NCI-H1092 treated with DMSO at 0.1 percent for 48 hours (cell line): ENCODE results near the gene HABP4.
A peak's percentile ranks its signal among the peaks of the same experiment; 100 is the strongest.

Experiments used
- DNase-seq: peaks from one replicate; lab custom pipeline; 2025; lab: John Stamatoyannopoulos, UW

The HABP4 gene

GRCh38 chr9:96436063-96436455 lies 13.9 kb upstream of the HABP4 start:
- DNase-seq: no peak

DNA sequence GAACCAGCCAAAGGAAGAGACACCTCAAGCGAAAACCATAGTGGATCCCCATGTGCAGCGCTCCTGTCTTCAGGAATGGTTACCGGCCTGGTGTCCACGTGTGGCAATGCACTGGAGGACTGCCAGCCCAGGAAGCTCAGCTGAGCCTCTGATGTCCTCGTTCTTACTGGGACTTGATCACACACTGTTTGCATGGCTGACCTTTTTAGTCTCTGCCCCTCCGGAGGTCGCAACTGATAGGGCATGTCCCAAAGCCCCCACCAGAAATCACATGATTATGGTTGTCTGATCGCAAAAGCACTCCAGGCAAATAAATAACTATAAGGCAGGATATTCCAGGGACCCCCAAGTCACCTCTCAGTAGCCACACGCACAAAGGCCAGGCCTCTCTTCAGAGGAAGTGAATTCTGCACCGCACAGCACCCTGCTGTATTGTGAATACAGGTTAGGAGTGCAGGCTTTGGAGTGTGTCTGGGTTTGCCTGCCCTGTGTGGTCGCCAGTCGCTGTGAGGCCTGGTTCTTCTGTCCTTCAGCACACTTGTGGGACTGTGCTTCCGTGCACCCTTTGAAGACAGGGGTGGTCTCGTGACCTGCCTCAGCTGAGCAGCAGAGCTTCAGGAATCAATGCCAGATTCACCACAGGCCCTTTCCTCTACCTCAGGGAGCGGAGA lies 13.4 kb upstream of the HABP4 start:
- no peak for DNase-seq

- no peak for DNase-seq
These were observed 12.5 kb upstream of the HABP4 start for GRCh38 chr9:96437454-96437853.

DNA sequence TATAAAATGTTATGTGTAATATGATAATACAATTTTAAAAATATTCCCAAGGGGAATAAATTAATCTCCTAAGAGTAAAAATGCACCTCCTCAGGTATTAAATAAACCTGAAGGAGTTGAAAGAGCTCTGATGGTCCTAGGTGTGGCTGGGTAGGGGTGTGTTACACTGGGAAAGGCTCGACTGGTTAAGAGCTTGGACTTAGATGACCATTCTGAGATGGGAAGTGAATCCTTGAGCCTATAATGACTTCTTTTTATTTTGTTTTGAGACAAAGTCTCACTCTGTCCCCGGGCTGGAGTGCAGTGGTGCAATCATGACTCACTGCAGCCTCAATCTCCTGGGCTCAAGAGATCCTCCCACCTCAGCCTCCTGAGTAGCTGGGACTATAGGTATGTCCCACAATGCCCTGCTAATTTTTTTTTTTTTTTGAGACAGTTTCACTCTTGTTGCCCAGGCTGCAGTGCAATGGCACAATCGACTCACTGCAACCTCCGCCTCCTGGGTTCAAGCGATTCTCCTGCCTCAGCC lies 9.2 kb upstream of the HABP4 start:
- no peak for DNase-seq

- no peak for DNase-seq
These were observed 8.0 kb upstream of the HABP4 start for GRCh38 chr9:96441798-96442445.

- DNase-seq: no peak
These were observed 7.5 kb upstream of the HABP4 start for GRCh38 chr9:96442491-96442890.

DNA sequence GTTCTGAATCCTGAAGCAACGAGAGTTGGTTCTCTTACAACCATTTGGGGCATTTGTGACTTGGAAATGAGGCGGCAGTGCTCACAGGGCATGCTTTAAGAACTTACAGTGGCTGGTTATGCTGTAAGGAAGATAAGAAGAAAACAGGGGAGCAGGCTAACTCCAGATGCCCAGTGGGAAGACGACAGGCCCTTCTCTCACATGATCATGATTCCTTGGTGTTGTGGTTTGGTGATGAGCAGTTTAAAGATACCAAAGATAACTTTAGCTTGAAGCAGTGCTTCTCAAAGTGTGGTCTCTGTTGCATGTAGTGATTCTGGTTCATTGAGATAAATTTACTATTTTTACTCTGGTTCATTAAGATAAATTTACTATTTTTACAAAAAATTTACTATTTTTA lies 2.6 kb upstream of the HABP4 start:
- DNase-seq: no peak

- DNase-seq: no peak
These were observed 1.3 kb upstream of the HABP4 start for GRCh38 chr9:96448546-96449170.

GRCh38 chr9:96449523-96449844 lies 485 bp upstream of the HABP4 start:
- no peak for DNase-seq

- DNase-seq: peak; percentile 14
These were observed 902 bp downstream of the HABP4 start for GRCh38 chr9:96450613-96451528.

DNA sequence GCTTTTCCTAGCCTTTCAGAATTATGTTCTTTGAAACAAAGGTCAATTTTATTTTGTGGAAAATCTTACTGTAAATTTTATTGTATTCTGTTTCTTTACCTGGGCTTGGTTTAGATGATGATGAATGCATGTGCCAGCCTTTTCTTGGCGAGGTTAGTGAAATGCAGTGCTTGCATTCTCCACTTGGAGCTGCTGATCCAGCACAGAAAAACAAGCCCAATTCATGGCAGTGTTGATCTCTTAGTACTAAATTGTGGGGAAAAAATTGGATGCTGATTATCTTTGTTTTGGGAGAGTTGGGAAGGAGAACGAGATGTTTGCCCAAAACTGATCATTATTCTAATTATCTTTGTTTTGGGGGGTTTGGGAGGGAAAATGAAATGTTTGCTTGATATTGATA lies 3.7 kb downstream of the HABP4 start:
- DNase-seq: no peak

- no peak for DNase-seq
These were observed 7.3 kb downstream of the HABP4 start for GRCh38 chr9:96457266-96457665.

- DNase-seq: no peak
These were observed 8.3 kb downstream of the HABP4 start for GRCh38 chr9:96458226-96458625.

DNA sequence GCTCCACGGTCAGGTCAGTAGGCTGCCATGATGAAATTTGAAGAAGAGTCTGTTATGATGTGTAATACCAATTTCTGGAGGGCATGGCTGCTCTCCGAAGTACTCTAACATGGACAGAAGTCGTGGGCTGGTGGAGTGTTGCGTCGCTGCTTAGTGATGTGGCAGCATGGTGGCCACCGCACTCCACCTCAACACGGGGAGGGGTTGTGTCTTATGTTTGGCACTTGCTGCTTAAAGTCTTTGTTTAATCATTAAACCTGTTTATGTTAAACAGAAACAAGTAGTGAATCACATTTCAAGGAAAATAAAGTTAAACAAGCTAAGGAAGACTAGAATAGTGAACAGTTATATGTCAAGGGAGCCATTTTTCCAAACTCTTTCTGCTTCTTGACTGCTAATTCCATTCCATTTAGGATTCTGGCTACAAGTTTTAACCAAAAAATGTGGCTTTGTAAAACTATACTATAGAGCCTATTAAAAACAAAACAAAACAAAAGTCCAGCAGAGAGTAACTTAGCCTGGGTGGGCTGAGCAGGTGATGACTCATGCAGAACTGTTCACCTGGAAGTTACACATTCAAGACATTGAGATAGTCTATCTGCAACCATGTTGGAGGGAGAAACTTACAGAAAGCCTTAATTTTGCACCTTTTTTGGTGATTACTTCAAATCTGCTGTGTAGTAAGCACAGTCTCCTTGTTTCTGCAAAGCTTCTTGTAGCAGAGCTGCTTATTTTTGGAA lies 9.5 kb downstream of the HABP4 start:
- DNase-seq: no peak

- no peak for DNase-seq
These were observed 10.5 kb downstream of the HABP4 start for GRCh38 chr9:96460470-96460869.

- no peak for DNase-seq
These were observed 10.9 kb downstream of the HABP4 start for GRCh38 chr9:96460882-96461281.

- DNase-seq: no peak
These were observed 11.4 kb downstream of the HABP4 start for GRCh38 chr9:96461336-96461735.

DNA sequence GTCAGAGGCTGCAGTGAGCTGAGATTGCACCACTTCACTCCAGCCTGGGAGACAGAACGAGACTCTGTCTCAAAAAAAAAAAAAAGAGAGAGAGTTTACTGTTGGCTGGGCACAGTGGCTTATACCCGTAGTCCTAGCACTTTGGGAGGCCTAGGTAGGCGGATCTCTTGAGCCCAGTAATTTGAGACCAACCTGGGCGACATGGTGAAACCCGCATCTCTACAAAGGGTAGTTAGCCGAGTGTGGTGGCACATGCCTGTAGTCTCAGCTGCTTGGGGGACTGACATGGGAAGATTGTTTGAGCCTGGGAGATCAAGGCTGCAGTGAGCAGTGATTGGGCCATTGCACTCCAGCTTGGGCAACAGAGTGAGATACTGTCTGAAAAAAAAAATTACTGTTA lies 12.6 kb downstream of the HABP4 start:
- no peak for DNase-seq

GRCh38 chr9:96464426-96464825 lies 14.5 kb downstream of the HABP4 start:
- DNase-seq: no peak

GRCh38 chr9:96467784-96468183 lies 17.8 kb downstream of the HABP4 start:
- no peak for DNase-seq

DNA sequence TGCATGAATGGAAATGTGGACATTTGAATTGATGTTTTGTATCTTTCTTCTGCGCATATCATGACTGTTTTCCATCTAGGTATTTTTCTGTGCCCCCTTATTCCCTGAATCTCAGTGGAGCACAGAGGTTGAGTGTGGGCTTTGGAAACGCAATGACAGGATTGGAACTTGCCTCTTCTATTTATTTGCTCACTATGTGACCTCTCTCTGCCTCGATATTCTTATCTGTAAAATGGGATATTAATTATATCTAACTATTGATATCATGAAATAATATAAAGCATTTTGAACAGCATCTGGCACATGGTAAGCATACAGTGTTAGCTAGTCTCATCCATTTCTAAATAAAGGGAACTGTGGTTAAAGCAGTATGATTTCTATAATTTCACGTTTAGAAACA lies 26.0 kb downstream of the HABP4 start:
- no peak for DNase-seq

GRCh38 chr9:96476591-96476990 lies 26.6 kb downstream of the HABP4 start:
- no peak for DNase-seq
